ENCODE data around the gene ZBTB25.

ZBTB25 gene

DNA sequence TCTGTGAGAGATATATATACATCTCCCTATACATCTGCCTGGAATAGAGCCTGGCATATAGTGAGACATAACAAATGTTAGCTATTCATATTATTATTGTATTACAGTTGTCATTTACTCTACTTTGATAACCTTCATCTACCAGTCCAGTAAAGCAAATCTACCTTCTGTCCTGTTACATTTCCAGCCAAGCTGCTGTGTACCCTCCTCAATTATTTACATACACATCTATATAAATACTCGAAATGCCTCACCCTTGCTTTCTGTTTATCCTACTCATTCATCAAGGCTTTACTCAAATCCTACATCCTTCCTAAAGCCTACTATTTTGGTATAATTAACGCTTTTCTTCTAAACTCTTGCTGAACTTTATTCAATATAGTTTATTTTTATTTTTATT is 9.6 kb upstream of the ZBTB25 start:
- no peaks in the 10 kb centered on the region for H3K27me3 ChIP-seq (ENCODE audit: insufficient read depth, low read length)
- H3K36me3 ChIP-seq (ENCODE audit: insufficient read depth, low read length): no peaks in the 10 kb centered on the region
- peaks cover 93% of the 10 kb centered on the region for H3K79me2 ChIP-seq (ENCODE audit: control insufficient read depth, insufficient read depth, low read length, unreplicated experiment)
- H3K27ac ChIP-seq (ENCODE audit: low read depth, low read length): no peak overlapping the region
- peaks cover 25% of the 10 kb centered on the region for H3K4me1 ChIP-seq (ENCODE audit: control insufficient read depth, insufficient read depth, low read length, unreplicated experiment)
- H2AFZ ChIP-seq (ENCODE audit: low read length, unreplicated experiment): no peak overlapping the region
- H3K4me3 ChIP-seq (ENCODE audit: low read depth, low read length): no peak overlapping the region

DNA sequence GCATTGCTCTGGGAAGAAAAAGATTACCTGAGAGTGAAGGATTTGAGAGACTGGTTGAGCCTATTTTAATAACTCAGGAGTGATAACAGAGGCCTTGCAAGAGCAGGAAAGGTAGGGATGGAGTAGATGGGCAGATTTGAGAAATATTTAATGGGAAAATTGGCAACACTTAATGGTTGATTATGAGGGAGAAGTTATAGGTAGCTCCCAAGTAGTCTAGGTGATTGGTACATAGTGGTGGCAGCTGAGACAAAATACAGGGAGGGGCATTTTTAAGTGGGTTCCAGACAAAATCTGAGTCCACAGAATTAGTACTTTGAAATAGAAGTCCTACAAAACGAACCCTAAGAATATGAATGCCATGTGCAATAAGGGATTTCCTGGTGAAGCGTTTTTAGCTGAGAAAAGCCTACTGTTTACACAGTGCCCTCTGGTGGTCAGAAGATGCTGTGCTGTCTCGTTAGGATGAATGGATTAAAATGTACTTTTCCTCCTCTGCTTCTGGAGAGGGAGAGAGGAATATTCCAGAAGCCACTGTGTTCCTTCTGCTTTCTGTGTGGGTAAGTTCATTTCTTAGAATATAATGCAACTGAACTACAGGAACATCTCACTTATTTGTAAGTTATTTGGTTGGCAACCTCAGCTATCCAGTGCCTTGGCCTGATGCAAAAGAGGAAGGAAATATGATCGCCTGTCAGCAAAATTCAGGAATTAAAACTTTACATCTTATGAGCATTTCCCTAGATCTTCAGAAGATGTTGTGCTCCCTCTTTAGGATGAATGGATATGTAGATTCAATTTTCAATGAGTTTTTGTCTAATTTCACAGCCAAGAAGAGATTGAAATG is 7.4 kb upstream of the ZBTB25 start:
- H3K36me3 ChIP-seq (ENCODE audit: insufficient read depth, low read length): no peaks in the 10 kb centered on the region
- peaks cover 45% of the 10 kb centered on the region for H3K4me1 ChIP-seq (ENCODE audit: control insufficient read depth, insufficient read depth, low read length, unreplicated experiment)
- peak overlapping the region; percentile 25; the same call in 1 of the 2 replicates for H3K27ac ChIP-seq (ENCODE audit: low read depth, low read length)
- peaks cover 95% of the 10 kb centered on the region for H3K79me2 ChIP-seq (ENCODE audit: control insufficient read depth, insufficient read depth, low read length, unreplicated experiment)
- no peaks in the 10 kb centered on the region for H3K27me3 ChIP-seq (ENCODE audit: insufficient read depth, low read length)
- H3K4me3 ChIP-seq (ENCODE audit: low read depth, low read length): no peak overlapping the region
- no peak overlapping the region for H2AFZ ChIP-seq (ENCODE audit: low read length, unreplicated experiment)

DNA sequence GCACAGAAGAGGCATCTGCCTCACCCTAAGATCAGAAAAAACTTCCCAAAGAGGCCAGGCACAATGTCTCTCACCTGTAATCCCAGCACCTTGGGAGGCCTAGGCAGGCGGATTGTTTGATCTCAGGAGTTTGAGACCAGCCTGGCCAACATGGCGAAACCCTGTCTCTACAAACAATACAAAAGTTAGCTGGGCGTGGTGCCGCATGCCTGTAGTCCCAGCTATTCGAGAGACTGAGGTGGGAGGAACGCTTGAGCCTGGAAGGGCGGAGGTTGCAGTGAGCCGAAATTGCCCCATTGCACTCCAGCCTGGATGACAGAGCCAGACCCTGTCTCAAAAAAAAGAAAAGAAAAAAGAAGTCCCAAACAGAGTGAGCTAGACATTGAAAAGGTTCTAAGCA is 5.4 kb upstream of the ZBTB25 start:
- Histone ChIP-seq H3K4me3 (ENCODE audit: low read depth, low read length) (no peak overlapping the region), H3K79me2 (ENCODE audit: control insufficient read depth, insufficient read depth, low read length, unreplicated experiment) (peaks cover 85% of the 10 kb centered on the region), H3K36me3 (ENCODE audit: insufficient read depth, low read length) (no peaks in the 10 kb centered on the region), H2AFZ (ENCODE audit: low read length, unreplicated experiment) (no peak overlapping the region), H3K27me3 (ENCODE audit: insufficient read depth, low read length) (no peaks in the 10 kb centered on the region), H3K4me1 (ENCODE audit: control insufficient read depth, insufficient read depth, low read length, unreplicated experiment) (peaks cover 45% of the 10 kb centered on the region), H3K27ac (ENCODE audit: low read depth, low read length) (no peak overlapping the region)

DNA sequence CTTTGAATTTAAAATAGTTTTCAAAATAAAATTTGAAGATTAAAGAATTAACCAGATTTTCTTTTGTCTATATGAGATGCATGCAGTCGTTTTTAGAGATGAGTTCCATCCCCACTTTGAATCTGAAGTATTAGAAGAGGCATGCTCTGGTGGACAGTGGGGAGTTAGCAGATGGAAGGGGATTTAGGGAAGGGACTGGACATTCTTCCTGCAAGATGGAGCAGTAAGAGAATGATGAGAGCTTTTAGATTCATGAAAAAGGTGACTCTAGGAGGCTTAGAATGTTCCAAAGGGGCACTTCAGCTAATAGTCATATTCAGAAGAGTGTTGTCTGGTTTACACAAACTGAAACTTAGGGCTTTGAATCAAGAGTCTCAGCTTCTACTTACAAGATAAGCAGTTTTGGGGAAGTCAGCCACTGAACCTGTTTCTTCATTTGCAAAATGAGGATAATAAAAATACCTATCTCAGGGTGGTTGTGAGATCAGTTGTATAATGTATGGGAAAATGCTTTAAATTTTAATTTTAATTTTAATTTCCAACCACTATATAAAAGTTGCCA is 4.7 kb upstream of the ZBTB25 start:
- no peaks in the 10 kb centered on the region for H3K36me3 ChIP-seq (ENCODE audit: insufficient read depth, low read length)
- H3K27ac ChIP-seq (ENCODE audit: low read depth, low read length): no peak overlapping the region
- H2AFZ ChIP-seq (ENCODE audit: low read length, unreplicated experiment): no peak overlapping the region
- H3K79me2 ChIP-seq (ENCODE audit: control insufficient read depth, insufficient read depth, low read length, unreplicated experiment): peaks cover 79% of the 10 kb centered on the region
- peak overlapping the region; percentile 84; the same call in 1 of the 2 replicates for H3K4me3 ChIP-seq (ENCODE audit: low read depth, low read length)
- no peaks in the 10 kb centered on the region for H3K27me3 ChIP-seq (ENCODE audit: insufficient read depth, low read length)
- H3K4me1 ChIP-seq (ENCODE audit: control insufficient read depth, insufficient read depth, low read length, unreplicated experiment): peaks cover 45% of the 10 kb centered on the region

DNA sequence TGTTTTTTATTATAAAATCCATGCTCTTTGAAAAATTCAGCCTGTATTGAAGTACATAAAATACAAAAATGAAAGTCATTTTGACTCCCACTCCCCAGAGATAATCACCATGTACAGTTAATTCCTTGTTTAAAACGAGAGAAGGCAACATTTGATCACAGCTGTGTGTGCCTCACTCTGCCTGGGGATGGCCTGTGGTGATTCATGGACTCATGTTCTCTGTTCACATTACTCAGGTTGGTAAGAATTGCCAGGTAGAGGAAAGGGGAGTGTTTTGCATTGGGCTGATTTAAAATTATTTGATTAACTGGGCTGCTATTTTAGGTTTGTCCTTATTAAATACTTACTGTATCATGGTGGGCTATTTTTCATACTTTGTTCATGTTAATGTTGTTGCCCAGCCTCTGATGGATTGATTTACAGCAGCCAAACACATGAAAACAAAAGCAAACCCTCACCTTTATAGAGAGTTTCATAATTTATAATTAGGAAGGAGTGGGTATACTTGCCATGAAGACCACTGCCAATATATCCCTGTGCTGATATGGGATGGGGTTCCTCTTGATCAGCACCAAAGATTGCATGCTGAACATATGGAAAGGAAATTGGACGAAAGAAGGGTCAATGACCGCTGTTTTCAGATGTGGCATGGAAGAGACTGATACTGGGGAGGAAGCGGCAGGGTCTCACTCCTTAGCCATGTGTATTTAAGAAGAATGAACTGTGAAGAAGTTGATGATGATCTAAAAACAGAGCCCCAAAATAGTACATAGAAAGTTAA is 3.9 kb upstream of the ZBTB25 start:
- Histone ChIP-seq H3K79me2 (ENCODE audit: control insufficient read depth, insufficient read depth, low read length, unreplicated experiment) (peaks cover 76% of the 10 kb centered on the region), H3K36me3 (ENCODE audit: insufficient read depth, low read length) (no peaks in the 10 kb centered on the region), H3K4me1 (ENCODE audit: control insufficient read depth, insufficient read depth, low read length, unreplicated experiment) (peaks cover 45% of the 10 kb centered on the region), H2AFZ (ENCODE audit: low read length, unreplicated experiment) (no peak overlapping the region), H3K27ac (ENCODE audit: low read depth, low read length) (peak overlapping the region; percentile 6; the same call in 1 of the 2 replicates), H3K27me3 (ENCODE audit: insufficient read depth, low read length) (no peaks in the 10 kb centered on the region), H3K4me3 (ENCODE audit: low read depth, low read length) (peak overlapping the region; percentile 84)

DNA sequence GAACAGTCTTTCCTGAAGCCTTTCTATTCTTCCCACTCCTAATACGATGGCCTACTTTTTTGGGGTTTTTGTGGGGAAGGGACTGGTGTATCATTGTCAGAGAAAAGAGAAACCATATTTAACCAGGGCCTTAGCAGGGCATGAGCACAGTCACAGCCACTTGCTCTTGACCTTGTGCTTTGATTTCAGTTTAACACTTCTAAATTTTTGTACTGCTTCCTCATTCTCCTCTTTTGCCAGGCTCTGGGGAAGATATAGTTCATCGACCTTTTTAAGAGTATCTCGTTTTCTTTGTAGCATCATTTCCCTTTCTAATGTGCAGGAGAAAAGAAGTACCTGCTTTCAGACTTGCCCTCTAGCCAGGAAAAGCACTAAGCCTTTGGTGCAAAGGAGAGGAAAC is 3.1 kb upstream of the ZBTB25 start:
- Histone ChIP-seq H2AFZ (ENCODE audit: low read length, unreplicated experiment) (no peak overlapping the region), H3K27ac (ENCODE audit: low read depth, low read length) (peak overlapping the region; percentile 6; the same call in 1 of the 2 replicates), H3K4me1 (ENCODE audit: control insufficient read depth, insufficient read depth, low read length, unreplicated experiment) (peaks cover 53% of the 10 kb centered on the region), H3K79me2 (ENCODE audit: control insufficient read depth, insufficient read depth, low read length, unreplicated experiment) (peaks cover 76% of the 10 kb centered on the region), H3K4me3 (ENCODE audit: low read depth, low read length) (peak overlapping the region; percentile 84), H3K27me3 (ENCODE audit: insufficient read depth, low read length) (no peaks in the 10 kb centered on the region), H3K36me3 (ENCODE audit: insufficient read depth, low read length) (no peaks in the 10 kb centered on the region)

DNA sequence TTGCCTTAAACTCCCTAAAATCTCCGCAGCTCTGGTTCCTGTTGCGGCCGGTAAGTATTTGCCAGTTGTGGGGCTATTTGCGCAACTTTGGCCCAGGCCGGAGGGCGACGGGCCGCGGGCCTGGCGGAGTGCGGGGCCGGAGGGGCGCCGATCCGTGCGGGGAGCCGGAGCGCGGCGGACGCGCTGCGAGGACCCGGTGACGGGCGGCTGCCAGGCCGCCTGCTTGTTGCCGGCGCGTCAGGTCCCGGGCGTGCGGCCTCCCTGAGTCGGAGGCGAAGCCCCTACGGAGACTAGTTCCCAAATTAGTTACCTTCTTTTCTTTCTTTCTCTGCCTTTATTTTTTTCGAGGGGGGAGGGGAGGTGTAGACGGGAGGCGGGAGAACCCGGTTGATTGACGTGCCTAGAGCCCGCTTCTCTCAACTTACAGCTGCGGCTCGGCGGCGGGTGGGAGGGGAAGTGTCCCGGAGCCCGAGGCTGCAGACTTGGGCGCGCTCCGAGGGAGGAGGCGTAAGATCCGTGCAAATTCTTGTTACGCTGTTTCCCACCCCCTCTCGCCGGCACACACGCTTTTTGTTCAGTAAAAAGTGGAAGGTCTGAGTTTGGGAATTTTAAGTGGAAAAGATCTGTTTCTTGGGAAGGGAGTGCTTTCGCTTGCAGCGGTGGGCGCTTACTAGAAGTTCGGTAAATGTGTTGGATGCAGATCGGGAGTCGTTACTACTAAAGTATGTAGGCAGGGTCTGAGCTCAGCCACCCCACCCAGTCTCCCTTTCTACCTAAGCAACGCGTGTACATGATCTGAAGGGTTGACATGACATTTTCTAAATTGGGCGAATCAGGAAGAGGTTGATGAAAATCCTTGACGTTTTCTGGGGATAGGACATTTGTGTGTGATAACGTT is 1.5 kb upstream of the ZBTB25 start:
- Histone ChIP-seq H3K4me1 (ENCODE audit: control insufficient read depth, insufficient read depth, low read length, unreplicated experiment) (peaks cover 53% of the 10 kb centered on the region), H3K36me3 (ENCODE audit: insufficient read depth, low read length) (no peaks in the 10 kb centered on the region), H2AFZ (ENCODE audit: low read length, unreplicated experiment) (peak overlapping the region; percentile 57), H3K27me3 (ENCODE audit: insufficient read depth, low read length) (no peaks in the 10 kb centered on the region), H3K27ac (ENCODE audit: low read depth, low read length) (peak overlapping the region; percentile 98), H3K4me3 (ENCODE audit: low read depth, low read length) (peak overlapping the region; percentile 84), H3K79me2 (ENCODE audit: control insufficient read depth, insufficient read depth, low read length, unreplicated experiment) (peaks cover 73% of the 10 kb centered on the region)

DNA sequence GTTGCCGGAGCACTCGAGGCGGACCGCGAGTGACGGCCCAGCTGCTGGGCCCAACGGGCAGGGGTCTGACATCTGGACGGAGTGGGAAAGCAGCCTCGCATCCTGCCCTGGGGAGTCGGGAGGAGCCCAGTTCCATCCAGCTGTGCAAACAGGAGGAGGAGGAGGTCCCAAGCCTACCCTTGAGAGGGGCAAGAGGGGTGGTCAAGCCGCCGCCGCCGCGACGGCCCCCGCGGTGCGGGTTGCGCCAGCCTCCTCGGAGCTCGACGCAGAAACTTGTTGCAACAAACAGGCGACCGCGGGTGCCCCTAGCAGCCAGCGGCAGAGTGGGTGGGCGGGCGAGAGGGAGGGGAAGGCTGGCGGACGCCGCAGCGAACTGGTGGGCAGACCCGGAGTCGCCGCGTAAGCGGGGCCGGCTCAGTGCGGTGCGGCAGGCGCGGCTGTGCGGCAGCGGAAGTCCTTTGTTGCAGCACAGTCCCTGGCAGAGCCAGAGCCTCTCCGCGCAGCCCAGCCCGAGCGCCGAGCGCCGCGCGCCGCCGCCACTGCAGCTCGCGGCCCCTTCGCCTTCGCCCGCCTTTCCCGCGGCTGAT is 765 bp upstream of the ZBTB25 start, which contains the start of gene ZBTB1:
Gene ZBTB1, plus strand, starts transcription at position 461 of the 587 bp plus-strand sequence. CDS start 16,735 bp downstream, outside the sequence.
- Histone ChIP-seq H3K27ac (ENCODE audit: low read depth, low read length) (peak within 1 kb of the TSS; percentile 98), H3K4me1 (ENCODE audit: control insufficient read depth, insufficient read depth, low read length, unreplicated experiment) (peaks cover 57% of the 10 kb centered on the region), H2AFZ (ENCODE audit: low read length, unreplicated experiment) (peak within 1 kb of the TSS; percentile 81)

DNA sequence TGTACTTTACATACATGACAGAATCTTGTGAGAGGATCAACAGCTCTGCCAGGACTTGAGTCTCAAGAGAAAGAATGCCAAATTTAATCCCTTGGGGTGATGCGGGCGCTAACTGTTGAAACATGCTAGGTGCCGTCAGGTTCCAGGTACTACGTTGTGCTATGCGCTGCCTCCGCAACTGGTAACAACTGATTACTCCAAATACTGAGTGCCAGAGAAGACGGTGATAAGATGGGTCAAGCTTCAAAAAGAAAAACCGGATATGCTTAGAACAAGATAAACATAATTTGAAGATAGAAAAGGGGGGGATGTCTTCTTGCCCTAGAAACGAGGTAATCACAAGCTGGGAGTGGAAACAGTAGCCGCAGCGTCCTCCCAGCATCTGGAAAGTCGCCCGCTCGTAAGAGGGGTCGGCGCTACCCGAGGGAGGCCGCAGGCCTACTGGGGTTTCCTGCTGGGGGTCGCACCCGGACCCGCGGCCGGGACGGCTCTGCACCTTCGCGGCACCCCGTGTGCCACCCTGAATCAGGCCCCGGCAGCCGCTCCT is 678 bp downstream of the ZBTB25 start:
- H3K36me3 ChIP-seq (ENCODE audit: insufficient read depth, low read length): no peaks in the 10 kb centered on the region; the same call in 1 of the 2 replicates
- H3K27me3 ChIP-seq (ENCODE audit: insufficient read depth, low read length): no peaks in the 10 kb centered on the region
- H2AFZ ChIP-seq (ENCODE audit: low read length, unreplicated experiment): peak overlapping the region; percentile 85
- peak overlapping the region; percentile 84 for H3K4me3 ChIP-seq (ENCODE audit: low read depth, low read length)
- peaks cover 43% of the 10 kb centered on the region for H3K4me1 ChIP-seq (ENCODE audit: control insufficient read depth, insufficient read depth, low read length, unreplicated experiment)
- H3K27ac ChIP-seq (ENCODE audit: low read depth, low read length): peak overlapping the region; percentile 98
- H3K79me2 ChIP-seq (ENCODE audit: control insufficient read depth, insufficient read depth, low read length, unreplicated experiment): peaks cover 67% of the 10 kb centered on the region

More for the DNA sequence above, 765 bp upstream of the ZBTB25 start, which contains the start of gene ZBTB1:
- Histone ChIP-seq H3K4me3 (ENCODE audit: low read depth, low read length) (peak within 1 kb of the TSS; percentile 84), H3K36me3 (ENCODE audit: insufficient read depth, low read length) (no peaks in the 10 kb centered on the region), H3K79me2 (ENCODE audit: control insufficient read depth, insufficient read depth, low read length, unreplicated experiment) (peaks cover 74% of the 10 kb centered on the region), H3K27me3 (ENCODE audit: insufficient read depth, low read length) (no peaks in the 10 kb centered on the region)
